K562 (cell line): ENCODE results near the gene PCSK6. TPM values are rescaled to one million over a fixed set of nuclear protein-coding genes. Genes with fewer than 3 reads are reported as not detected.
A peak's percentile ranks its signal among the peaks of the same experiment; 100 is the strongest.

ENCODE experiments used
- CEBPZ ChIP-seq: fragments of 150-350 bp; IDR thresholded peaks from 2 replicates; pipeline ENCODE4 v1.6.1; 2014; ENCODE audit warnings: low read depth, mild to moderate bottlenecking, low read length, borderline replicate concordance
- CREB3L1 ChIP-seq: fragments of 450-650 bp; IDR thresholded peaks from 2 replicates; pipeline ENCODE4 v1.6.1; 2014; ENCODE audit warnings: low read depth, mild to moderate bottlenecking, moderate library complexity, borderline replicate concordance
- DPF2 ChIP-seq: fragments of 450-650 bp; IDR thresholded peaks from 2 replicates; pipeline ENCODE4 v1.6.1; 2016
- EP300 ChIP-seq: IDR thresholded peaks from 2 replicates; pipeline ENCODE4 v1.6.1; 2012; ENCODE audit warnings: low read length, improper control_type of control experiment
- FOXK2 ChIP-seq, 2 experiments: fragments of 450-650 bp; IDR thresholded peaks in 1 of 2; conservative IDR thresholded peaks in 1 of 2; 2 replicates each; pipeline ENCODE4 v1.6.1; 2016; ENCODE audit warnings: low read depth in 2 of 2, mild to moderate bottlenecking in 1 of 2
- HNRNPH1 ChIP-seq: fragments of 200-400 bp; formaldehyde crosslinking; optimal IDR thresholded peaks from 2 replicates; pipeline ENCODE3; 2017; ENCODE audit warnings: low read depth, mild to moderate bottlenecking, low read length, moderate library complexity
- MAFG ChIP-seq: fragments of 450-650 bp; conservative IDR thresholded peaks from 2 replicates; pipeline ENCODE4 v1.6.1; 2016; ENCODE audit warnings: missing genetic modification characterization, missing compliant biosample characterization
- MAFK ChIP-seq: IDR thresholded peaks from 2 replicates; pipeline ENCODE4 v1.6.1; 2011; ENCODE audit warnings: low read length, improper control_type of control experiment
- MNT ChIP-seq, 2 experiments: fragments of 450-650 bp; conservative IDR thresholded peaks; 2 replicates each; pipeline ENCODE4 v1.6.1; 2017; ENCODE audit warnings: mild to moderate bottlenecking in 2 of 2, moderate library complexity in 2 of 2
- NFE2 ChIP-seq: IDR thresholded peaks from 2 replicates; pipeline ENCODE4 v1.6.1; 2014; ENCODE audit warnings: antibody characterized with exemption, low read depth
- PCBP1 ChIP-seq: fragments of 200-400 bp; formaldehyde crosslinking; IDR thresholded peaks from 2 replicates; pipeline ENCODE4 v1.6.1; 2018; ENCODE audit warnings: mild to moderate bottlenecking, low read depth, low read length; ENCODE audit not compliant: poor library complexity, severe bottlenecking
- SIRT6 ChIP-seq: IDR thresholded peaks from one replicate; pipeline ENCODE4 v1.6.1; 2012; ENCODE audit warnings: low read depth, mild to moderate bottlenecking, control low read depth, inconsistent platforms, low read length, moderate library complexity
- SMARCC2 ChIP-seq: fragments of 450-650 bp; IDR thresholded peaks from 2 replicates; pipeline ENCODE4 v1.6.1; 2017; ENCODE audit warnings: antibody characterized with exemption, moderate library complexity, mild to moderate bottlenecking, low read depth
- SP1 ChIP-seq: sonication (generic); formaldehyde crosslinking; IDR thresholded peaks from 2 replicates; pipeline ENCODE4 v1.8.1; 2022; ENCODE audit warnings: mild to moderate bottlenecking, missing genetic modification reagents
- ZNF668 ChIP-seq: fragments of 250-450 bp; sonication (Bioruptor Pico); IDR thresholded peaks from 2 replicates; pipeline ENCODE4 v1.8.0; 2022; ENCODE audit warnings: mild to moderate bottlenecking, inconsistent platforms
- polyA plus RNA-seq, 8 experiments: library from polyadenylated mRNA; depleted of rRNA in 4 of 8; stranded (reverse) in 5 of 8; unstranded in 3 of 8; fragments of >200 nt; fragmentation: Nextera tagmentation in 2 of 8; fragmentation: Illumina TruSeq in 1 of 8; extraction: Ambion mirVana in 2 of 8; extraction: Trizol in 1 of 8; gene quantifications; 2 replicates each; pipeline versions ENCODE4 v1.2.1 to v1.2.3, GENCODE V29; 2011 to 2014; ENCODE audit warnings: inconsistent platforms in 1 of 8, missing spikeins in 1 of 8
- total RNA-seq, 7 experiments: library from RNA; depleted of rRNA in 6 of 7; stranded (reverse); fragments of >200 nt in 6 of 7; fragmentation: Illumina TruSeq in 2 of 7; extraction: Trizol in 2 of 7; gene quantifications; 2 replicates each; pipeline versions ENCODE4 v1.2.1 to v1.2.3, GENCODE V29; 2011 to 2021; ENCODE audit warnings: low replicate concordance in 1 of 7

PCSK6 gene
- total and polyA plus RNA-seq, 9 of the 15 experiments (the other 6 are each of a cell fraction or from before 2014, with no cell fraction given): 2.2 to 32.6 (median 14.5) TPM

GRCh38 chr15:101456057-101456739 lies 33.3 kb downstream of the PCSK6 start (continued):
- TF ChIP-seq MAFG (peak; percentile 70), NFE2 (peak; percentile 70), DPF2 (peak; percentile 12; the same call in 1 of the 2 replicates), EP300 (peak; percentile 4; the same call in 1 of the 2 replicates), CREB3L1 (no peak), MAFK (peak; percentile 35), CEBPZ (no peak), HNRNPH1 (no peak), MNT (conservative IDR thresholded peaks at IDR 0.05) (0 out of 4 replicates have a peak, but pooled peaks of 1 of the 2 experiments have one; percentile 42), ZNF668 (CRISPR knock-in tag) (no peak), SMARCC2 (no peak), FOXK2 (conservative IDR thresholded peaks at IDR 0.05 in 1 of 2, IDR thresholded peaks at IDR 0.05 in 1 of 2; ENCODE audit: low read depth in 2 of 2) (peak in 1 of 2 experiments; percentile 37; a peak in 1 of 4 replicates), SP1 (CRISPR knock-in tag) (no peak), SIRT6 (no peak), PCBP1 (no peak)
